ENCODE results near the gene CARMIL1.
"Not testable (repeated sequence)": the region's sequence is repeated elsewhere in the genome, so short reads cannot be mapped to it uniquely, and the experiment has no call there.

CARMIL1 gene

GRCh38 chr6:25585225-25585624, 306.1 kb downstream of the CARMIL1 start:
- no peak for FAIRE-seq

- not testable (repeated sequence) for FAIRE-seq
Measured at GRCh38 chr6:25586119-25586518, 306.9 kb downstream of the CARMIL1 start.

- FAIRE-seq = no peak
Measured at GRCh38 chr6:25586927-25587326, 307.8 kb downstream of the CARMIL1 start.

- FAIRE-seq = no peak
Measured at GRCh38 chr6:25590986-25591385, 311.8 kb downstream of the CARMIL1 start.

- no peak for FAIRE-seq
Measured at GRCh38 chr6:25596928-25597818, 318.0 kb downstream of the CARMIL1 start.

- FAIRE-seq = no peak
Measured at GRCh38 chr6:25599516-25600085, 320.4 kb downstream of the CARMIL1 start.

GRCh38 chr6:25601800-25602673, 322.9 kb downstream of the CARMIL1 start:
- peak; percentile 90 for FAIRE-seq

GRCh38 chr6:25602674-25602982, 323.5 kb downstream of the CARMIL1 start:
- no peak for FAIRE-seq

GRCh38 chr6:25603251-25603650, 324.1 kb downstream of the CARMIL1 start:
- no peak for FAIRE-seq

- FAIRE-seq = no peak
Measured at GRCh38 chr6:25606151-25606550, 327.0 kb downstream of the CARMIL1 start.

GRCh38 chr6:25608558-25609174, 329.5 kb downstream of the CARMIL1 start:
- no peak for FAIRE-seq

- FAIRE-seq = no peak
Measured at GRCh38 chr6:25612666-25613065, 333.5 kb downstream of the CARMIL1 start.

- no peak for FAIRE-seq
Measured at GRCh38 chr6:25613415-25613814, 334.2 kb downstream of the CARMIL1 start.

GRCh38 chr6:25614052-25614451, 334.9 kb downstream of the CARMIL1 start:
- no peak for FAIRE-seq

- FAIRE-seq = no peak
Measured at GRCh38 chr6:25615471-25615870, 336.3 kb downstream of the CARMIL1 start.

- no peak for FAIRE-seq
Measured at GRCh38 chr6:25617997-25618396, 338.8 kb downstream of the CARMIL1 start.

- FAIRE-seq = no peak
Measured at GRCh38 chr6:25619217-25619616, 340.0 kb downstream of the CARMIL1 start.

GRCh38 chr6:25620391-25620790, 341.2 kb downstream of the CARMIL1 start:
- FAIRE-seq = no peak

- no peak for FAIRE-seq
Measured at GRCh38 chr6:25623065-25623464, 343.9 kb downstream of the CARMIL1 start.

- no peak for FAIRE-seq
Measured at GRCh38 chr6:25623879-25624278, 344.7 kb downstream of the CARMIL1 start.

GRCh38 chr6:25627001-25627400, 347.8 kb downstream of the CARMIL1 start:
- no peak for FAIRE-seq

GRCh38 chr6:25628471-25629197, 349.5 kb downstream of the CARMIL1 start:
- no peak for FAIRE-seq

Measured in TTC549 (cell line).